HG02642 (cell line): ENCODE results near the gene PRR16.
"Not testable (repeated sequence)": the region's sequence is repeated elsewhere in the genome, so short reads cannot be mapped to it uniquely, and the experiment has no call there.

Experiments
- ATAC-seq: cut with Tn5 transposase; IDR thresholded peaks from one replicate; pipeline ENCODE4 v1.9.1; 2021; ENCODE audit warnings: mild to moderate bottlenecking; ENCODE audit not compliant: unreplicated experiment, poor library complexity

PRR16 gene

GRCh38 chr5:120463991-120464626, at the start of gene PRR16:
PRR16 (plus strand) TSS chr5:120464300.
- peak; percentile 83 for ATAC-seq

DNA sequence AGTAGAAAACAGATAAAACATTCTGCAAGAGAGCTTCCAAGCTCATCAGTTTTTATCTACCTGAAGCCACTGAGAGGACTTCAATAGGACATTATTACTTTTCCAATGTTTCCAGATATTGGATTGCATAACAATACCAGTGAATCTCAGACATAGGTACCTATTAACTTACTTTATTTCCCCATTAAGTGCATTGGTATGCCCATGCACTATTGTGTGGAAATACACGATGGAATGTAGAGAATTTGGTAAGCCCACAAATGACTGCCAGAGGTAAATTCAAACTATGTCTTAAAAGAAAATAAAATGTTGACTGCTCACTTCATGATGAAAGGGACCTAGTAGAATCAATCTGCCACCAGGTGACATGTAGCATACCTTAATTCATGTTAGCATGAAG, 48.1 kb upstream of the PRR16 start:
- no peak for ATAC-seq

DNA sequence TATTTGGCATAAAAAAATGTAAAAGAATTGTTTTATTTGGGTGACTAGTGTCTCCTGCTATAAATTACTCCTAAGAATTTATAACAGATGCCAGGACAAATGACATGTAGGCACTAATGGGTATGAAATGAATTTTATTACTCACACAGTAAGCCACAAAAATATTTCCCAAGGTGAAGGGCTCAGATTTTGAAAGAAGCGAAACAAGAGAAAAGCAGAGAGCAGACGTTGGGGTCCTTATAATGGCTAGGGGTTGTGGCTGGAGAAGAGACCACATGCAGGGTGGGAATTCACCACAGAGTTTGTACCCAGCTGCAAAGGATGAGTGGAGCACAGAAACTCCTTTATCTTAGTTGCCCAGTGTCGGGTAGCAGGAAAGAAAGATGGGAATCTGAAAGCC, 45.0 kb upstream of the PRR16 start:
- no peak for ATAC-seq

DNA sequence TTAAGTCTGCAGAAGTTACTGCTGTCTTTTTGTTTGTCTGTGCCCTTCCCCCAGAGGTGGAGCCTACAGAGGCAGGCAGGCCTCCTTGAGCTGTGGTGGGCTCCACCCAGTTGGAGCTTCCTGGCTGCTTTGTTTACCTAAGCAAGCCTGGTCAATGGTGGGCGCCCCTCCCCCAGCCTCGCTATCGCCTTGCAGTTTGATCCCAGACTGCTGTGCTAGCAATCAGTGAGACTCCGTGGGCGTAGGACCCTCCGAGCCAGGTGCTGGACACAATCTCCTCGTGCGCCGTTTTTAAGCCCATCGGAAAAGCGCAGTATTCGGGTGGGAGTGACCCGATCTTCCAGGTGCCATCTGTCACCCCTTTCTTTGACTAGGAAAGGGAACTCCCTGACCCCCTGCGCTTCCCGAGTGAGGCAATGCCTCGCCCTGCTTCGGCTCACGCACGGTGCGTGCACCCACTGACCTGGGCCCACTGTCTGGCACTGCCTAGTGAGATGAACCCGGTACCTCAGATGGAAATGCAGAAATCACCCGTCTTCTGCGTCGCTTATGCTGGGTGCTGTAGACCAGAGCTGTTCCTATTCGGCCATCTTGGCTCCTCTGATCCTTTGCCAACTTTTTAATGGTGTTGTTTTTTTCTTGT, 37.3 kb upstream of the PRR16 start:
- not testable (repeated sequence) for ATAC-seq

DNA sequence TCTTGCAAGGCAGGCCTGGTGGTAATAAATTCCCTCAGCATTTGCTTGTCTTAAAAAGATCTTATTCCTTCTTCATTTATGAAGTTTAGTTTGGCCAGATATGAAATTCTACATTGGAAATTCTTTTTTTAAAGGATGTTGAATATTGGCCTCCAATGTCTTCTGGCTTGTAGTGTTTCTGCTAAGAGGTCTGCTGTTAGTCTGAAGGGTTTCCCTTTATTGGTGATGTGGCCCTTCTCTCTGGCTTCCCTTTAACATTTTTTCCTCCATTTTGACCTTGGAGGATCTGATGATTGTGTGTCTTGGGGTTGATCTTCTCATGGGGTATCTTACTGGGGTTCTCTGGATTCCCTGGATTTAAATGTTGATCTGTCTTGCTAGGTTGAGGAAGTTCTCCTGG, 33.5 kb upstream of the PRR16 start:
- ATAC-seq: no peak

DNA sequence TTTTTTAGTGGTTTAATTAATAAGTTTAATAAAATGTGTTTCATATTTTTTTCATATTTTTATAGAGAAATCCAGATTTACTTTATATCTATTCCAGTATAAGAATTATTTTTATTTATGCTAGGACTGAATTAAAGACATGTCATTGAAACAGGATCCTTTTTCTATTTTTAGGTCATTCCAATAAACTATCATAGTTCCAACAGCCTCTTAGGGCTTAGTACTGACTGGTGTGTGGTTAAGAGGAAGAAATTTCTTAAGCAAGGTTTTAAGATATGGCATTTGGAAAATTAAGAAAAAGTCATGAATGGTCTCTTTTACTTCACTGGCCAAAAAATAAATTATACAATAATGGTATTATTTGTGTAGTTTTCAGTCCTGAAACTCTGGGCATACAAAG, 31.2 kb upstream of the PRR16 start:
- no peak for ATAC-seq

DNA sequence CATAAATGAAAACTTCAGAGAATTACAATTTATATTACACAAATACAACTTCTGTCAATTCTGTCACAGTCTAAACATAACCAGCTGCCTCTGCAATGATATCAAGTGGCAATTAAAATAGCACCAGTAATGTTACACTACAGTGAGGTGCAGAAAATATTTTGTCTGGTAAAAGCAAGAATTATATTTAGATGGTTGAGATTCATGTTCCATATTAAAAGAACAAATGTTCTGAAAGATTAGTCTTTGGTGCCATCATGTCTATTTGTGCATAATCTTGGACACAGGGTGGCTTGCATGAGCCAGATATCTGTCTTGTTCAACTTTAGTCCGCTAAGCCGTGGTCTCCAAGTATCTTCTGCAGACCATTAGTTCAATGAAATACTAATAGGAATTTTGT, 29.0 kb upstream of the PRR16 start:
- no peak for ATAC-seq

DNA sequence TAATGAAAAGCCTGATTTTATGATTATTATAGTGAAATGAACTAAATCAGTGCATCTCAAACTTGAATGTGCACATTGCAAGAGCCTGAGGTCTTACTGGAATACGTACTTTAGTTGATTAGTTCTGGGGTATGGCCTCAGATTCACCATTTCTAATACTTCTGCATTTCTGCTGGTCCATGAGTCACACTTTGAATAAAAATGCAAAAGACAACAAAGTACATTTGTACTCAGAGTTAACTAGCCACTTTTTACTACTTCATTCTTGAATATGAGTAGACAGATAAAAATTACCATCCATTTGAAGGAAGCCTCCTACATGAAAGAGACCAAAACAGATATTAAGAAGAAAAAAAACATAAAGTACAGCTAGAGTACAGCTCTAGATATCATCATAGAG, 27.1 kb upstream of the PRR16 start:
- no peak for ATAC-seq

GRCh38 chr5:120442694-120443093, 21.4 kb upstream of the PRR16 start:
- ATAC-seq: no peak

DNA sequence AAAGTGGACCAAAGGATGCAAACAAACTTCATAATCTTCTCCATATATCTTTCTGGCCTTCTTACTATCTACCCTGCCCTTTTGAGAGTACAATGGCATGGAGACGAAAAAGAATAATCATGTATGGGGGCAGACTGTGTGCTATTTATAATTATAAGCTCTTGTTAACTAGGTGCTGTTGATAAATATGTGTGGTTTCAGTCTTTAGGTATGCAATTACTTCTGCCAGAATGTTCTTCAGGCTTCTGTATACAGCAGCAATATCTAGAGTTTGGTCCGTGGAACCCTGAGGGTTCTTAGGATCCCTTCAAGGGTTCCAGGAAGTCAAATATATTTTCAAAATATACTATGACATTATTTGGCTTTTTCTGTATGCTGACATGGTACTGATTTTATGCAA, 20.5 kb upstream of the PRR16 start:
- ATAC-seq: no peak

GRCh38 chr5:120446068-120446492, 18.0 kb upstream of the PRR16 start:
- no peak for ATAC-seq

- ATAC-seq: no peak
These were observed 17.2 kb upstream of the PRR16 start for GRCh38 chr5:120446901-120447300.

DNA sequence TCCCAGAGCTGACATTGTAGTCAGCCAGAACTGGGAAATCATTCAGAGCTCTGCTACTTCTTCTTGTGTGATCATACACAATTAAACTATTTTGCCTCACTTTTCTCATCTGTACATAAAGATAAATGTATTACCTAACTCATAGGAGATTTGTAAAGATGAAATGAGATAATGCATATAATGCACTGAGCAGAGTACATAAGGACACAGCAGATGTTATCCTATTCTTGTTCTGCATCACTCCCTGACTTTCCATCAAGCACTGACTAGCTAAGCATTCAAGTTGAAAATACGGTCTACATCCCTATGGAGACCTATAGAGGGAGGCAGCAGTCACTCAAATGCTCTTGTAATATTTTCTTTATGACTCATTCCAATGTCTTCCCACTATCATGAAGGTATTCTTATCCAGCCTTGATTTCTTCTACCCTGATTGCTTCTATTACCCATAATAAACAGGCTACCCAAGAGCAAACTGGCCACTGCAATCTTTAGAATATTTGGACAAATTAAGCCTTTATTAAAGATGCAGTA, 16.3 kb upstream of the PRR16 start:
- no peak for ATAC-seq

DNA sequence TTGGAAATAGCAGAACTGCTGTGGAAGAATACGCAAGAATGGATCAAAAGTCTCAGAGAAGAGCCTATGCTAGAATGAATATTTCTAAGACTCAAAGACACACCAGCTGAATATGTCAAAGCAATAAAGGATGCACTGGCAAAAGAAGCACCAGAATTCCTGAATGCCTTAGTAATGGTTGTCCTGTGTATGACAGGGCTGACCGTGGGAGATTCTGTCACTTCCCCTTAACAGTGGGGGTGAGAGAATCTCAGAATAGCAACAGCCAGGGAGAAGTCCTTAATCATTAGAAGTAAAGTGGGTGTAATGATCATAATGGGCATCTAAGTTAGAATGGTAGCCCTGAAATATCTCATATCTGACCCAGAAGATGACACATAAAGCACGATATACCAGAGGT, 14.6 kb upstream of the PRR16 start:
- no peak for ATAC-seq

DNA sequence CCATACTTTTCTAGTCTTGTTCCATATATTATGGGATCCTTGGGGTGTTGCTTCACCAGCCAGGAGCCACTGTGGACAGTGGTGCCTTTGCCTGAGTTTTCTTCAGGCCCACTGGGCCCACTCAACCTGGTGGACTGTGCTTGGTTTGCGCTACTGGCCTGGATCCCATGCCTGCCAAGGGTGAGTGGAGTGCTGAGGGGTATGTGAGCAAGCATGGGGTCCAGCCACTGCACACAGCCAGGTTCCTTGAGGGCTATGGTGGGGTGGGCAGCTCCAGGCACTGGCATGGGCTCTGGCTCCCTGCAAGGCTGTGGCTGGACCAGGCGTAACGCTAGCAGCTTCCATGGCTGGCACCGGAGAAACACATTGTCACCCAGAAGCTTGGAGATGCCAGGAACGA, 13.2 kb upstream of the PRR16 start:
- no peak for ATAC-seq

GRCh38 chr5:120451445-120451844, 12.7 kb upstream of the PRR16 start:
- ATAC-seq: no peak

GRCh38 chr5:120452471-120452870, 11.6 kb upstream of the PRR16 start:
- no peak for ATAC-seq

GRCh38 chr5:120454094-120454798, 9.9 kb upstream of the PRR16 start:
- no peak for ATAC-seq

DNA sequence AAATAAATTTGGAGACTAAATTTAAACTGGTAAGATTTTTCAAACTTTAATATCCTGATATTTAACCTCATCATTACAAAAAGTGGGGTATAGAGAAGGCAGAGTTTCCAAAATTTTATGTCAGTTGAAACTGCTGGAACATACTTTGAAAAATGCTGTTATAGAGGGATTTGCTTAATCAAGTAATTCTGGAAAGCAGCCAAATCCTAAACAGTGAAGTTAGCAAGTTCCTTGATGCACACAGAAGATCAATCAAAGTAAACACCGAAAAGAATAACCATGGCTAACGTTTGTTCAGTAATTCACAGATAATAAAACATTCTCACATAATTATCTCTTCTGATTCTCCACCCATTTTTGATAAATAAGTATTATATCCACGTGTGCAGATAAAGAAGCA, 8.1 kb upstream of the PRR16 start:
- ATAC-seq: no peak

GRCh38 chr5:120457839-120458507, 6.1 kb upstream of the PRR16 start:
- ATAC-seq: peak; percentile 90

- ATAC-seq: not testable (repeated sequence)
These were observed 5.6 kb upstream of the PRR16 start for GRCh38 chr5:120458508-120458847.
